GM18867 (cell line): ENCODE results near the gene MRGPRE.

Experiments used
- ATAC-seq: cut with Tn5 transposase; IDR thresholded peaks from one replicate; pipeline ENCODE4 v1.9.1; 2021; ENCODE audit warnings: mild to moderate bottlenecking, moderate library complexity; ENCODE audit not compliant: unreplicated experiment

The MRGPRE gene

DNA sequence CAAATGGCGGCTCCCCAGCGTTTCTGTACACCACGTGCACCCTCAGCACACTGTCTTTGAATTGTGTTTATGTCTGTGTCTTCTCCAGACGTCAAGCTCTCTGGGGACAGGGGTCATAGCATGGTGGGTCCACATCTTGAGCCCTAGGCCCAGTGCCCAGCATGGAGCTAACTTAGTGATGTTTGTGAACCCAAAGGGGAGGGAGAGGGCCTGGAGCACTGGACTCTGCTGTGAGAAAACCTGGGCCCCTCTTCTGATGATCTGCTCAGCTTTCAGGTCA is 17.9 kb downstream of the MRGPRE start:
- no peak for ATAC-seq

- ATAC-seq: no peak
Observed at GRCh38 chr11:3213659-3214419, 18.4 kb downstream of the MRGPRE start.

DNA sequence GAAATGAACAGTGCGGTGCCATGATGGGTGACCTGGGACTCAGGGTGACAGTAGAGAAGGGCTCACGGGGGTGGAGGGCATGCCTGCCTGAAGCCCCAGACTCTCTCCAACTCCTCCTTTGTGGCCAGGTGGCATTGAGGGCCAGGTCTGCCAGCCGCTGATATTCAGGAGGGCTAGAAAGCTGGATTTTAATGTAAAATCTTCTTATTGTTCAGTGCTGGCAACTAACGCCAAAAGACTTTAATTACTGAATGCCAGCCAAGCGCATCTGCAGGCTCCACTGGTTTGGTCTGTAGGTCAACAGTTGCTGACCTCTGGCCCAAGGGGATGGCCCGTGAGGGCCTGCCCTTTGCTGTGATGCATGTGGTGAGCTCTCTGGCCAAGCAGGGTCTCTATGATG is 23.9 kb downstream of the MRGPRE start:
- ATAC-seq: no peak

DNA sequence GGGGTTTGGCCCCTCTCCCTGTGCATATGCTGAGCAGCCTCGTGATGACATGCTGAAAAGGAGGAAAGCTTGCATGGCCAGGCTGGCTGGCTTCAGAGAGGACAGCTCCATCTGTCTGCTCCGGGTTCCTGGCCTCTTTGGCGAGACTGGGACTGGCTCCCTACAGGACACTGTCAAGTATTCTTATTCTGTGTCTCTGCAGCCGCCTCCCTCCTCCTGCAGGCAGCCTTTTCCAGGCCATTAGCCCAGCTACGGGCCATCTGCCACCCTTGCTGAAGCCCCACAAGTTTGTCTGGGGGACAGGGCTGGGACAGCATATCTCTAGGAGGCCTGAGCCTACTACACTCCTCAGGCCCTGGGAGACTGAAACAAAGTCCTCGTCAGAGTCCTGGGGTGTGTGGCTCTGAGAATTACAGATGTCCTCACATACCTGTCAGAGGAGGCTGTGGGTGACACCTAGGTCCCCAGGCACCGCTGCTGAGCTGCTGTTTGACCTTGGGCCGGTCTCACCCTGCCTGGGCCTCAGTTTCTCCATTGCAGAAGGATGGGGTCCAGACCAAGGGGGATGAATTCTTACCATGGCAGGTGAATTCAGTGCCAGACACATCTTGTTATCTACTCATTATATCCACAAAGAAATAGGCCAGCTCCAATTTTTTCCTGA is 24.6 kb downstream of the MRGPRE start:
- ATAC-seq: no peak

DNA sequence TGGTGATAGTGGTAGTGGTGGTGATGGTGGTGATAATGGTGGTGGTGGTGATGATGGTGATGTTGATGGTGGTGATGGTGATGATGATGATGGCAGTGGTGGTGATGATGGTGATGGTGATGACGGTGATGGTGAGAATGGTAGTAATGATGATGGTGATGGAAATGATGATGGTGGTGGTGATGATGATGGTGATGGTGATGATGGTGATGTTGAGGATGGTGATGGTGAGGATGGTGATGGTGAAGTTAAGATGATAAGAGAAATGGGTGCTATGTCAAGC is 25.4 kb downstream of the MRGPRE start:
- no peak for ATAC-seq

GRCh38 chr11:3206156-3206921 is 25.9 kb downstream of the MRGPRE start:
- no peak for ATAC-seq

GRCh38 chr11:3205261-3206155 is 26.7 kb downstream of the MRGPRE start:
- ATAC-seq: no peak

GRCh38 chr11:3204141-3205015 is 27.8 kb downstream of the MRGPRE start:
- no peak for ATAC-seq

- ATAC-seq: no peak
Observed at GRCh38 chr11:3203221-3204043, 28.8 kb downstream of the MRGPRE start.

DNA sequence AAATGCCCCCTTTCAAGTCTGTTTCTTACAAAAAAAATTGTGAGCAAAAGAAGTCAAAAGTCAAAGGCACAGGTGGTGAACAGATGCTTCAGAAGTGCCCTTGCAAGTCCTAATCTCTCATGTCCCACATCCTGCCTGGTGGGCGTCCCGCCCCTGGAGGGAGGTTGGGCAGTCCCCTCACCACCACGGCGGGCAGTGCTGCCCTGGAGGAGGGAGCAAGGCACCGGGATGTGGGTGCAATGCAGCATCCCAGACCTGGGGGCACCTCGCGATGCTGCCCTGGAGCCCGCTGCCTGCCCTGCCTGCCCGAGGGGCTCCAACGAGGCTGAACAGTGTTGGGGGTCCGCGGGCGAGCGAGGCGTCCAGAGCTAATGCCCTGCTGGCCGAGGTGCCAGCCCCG is 29.5 kb downstream of the MRGPRE start:
- no peak for ATAC-seq

DNA sequence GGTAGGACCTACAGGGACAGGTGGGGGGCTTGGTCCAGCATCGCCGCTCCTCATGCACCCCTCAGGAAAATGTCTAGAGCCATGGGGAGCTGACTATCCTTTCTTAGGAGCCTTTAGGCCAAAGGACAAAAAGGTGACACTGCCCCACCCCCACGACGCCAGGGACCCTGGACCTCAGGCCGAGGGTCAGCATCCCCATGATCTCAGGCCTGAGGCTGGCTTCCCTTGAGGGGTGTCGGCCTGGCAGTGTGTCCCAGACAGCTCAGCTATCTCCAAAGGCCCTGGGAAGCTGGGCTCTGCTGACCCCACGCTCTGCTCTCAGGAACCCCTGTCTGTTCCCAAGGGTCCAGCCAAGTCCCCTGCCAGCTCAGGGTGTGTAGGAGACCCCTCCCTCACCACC is 29.9 kb downstream of the MRGPRE start:
- no peak for ATAC-seq

DNA sequence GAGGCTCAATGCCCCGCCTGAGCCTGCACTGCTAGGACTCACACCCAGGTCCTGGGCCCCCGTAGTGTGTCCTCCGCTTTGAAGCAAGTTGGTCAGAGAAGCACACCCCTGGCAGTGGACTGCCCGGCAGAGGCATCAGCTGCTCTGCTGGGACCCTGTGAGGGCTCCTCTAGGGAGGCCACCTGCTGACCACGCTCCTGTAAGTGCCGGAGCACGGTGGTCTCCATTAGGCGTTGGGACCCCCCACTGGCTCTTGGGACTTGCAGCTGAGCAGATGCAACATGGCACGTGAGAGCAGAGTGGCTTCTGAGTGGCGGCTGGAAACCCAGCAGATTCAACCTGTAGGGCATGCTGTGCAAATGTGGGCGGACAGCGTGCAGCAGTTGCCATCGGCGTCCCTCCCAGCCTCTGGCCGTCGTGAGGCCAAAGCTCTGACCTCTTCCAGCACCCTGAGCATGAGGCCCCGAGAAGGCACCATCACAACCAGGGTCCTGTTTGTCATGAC is 30.5 kb downstream of the MRGPRE start:
- no peak for ATAC-seq

GRCh38 chr11:3201112-3201581 is 31.1 kb downstream of the MRGPRE start:
- no peak for ATAC-seq

DNA sequence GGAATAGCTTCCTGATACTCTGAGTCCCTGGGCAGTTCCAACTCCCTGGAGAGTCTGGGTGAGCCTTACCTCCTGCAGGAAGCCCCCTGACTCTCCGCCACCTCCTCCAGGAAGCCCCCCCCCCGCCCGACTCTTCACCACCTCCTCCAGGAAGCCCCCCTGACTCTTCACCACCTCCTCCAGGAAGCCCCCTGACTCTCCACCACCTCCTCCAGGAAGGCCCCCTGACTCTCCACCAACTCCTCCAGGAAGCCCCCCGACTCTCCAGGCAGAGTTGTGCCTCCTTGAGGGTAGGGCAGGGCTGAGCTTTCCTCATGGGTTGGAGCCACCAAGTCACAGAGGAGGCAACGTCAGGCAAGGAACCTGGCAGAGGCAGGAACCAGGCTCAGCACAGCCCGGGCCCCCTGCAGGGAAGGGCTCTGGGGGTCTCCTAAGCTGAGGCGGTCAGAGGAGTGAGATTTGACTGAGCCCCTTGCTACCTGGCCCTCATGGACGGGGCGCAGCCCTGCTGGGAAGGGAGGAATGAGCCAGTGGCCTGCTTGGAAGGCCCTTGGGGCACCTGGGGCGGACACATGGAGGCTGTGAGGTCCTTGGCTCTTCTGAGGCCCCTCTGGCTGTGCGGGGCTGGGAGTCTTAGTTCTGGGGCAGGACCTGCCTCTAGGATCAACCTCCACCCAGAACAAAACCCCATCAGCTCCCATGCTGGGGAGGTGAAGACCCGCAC is 31.7 kb downstream of the MRGPRE start:
- ATAC-seq: no peak

- no peak for ATAC-seq
Observed at GRCh38 chr11:3199537-3200295, 32.5 kb downstream of the MRGPRE start.

DNA sequence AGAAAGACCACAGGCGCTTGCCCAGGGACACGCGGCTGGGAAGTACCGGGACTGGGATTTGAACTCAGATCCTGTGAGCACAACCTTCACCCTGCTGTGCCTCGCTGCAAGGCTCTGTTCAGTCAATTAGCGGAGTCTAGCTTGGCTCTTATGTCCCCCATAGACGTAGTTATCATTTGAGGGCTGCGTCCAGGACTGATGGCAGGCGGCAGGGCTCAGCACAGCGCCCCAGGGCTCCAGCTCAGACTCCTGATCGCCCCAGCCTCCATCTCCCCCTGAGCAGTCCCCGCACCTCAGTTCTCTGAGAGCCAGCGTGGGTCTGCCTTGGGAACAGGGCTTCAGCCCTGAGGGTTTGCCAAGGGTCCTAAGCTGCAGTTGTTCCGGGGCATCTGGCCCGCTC is 33.4 kb downstream of the MRGPRE start:
- no peak for ATAC-seq

DNA sequence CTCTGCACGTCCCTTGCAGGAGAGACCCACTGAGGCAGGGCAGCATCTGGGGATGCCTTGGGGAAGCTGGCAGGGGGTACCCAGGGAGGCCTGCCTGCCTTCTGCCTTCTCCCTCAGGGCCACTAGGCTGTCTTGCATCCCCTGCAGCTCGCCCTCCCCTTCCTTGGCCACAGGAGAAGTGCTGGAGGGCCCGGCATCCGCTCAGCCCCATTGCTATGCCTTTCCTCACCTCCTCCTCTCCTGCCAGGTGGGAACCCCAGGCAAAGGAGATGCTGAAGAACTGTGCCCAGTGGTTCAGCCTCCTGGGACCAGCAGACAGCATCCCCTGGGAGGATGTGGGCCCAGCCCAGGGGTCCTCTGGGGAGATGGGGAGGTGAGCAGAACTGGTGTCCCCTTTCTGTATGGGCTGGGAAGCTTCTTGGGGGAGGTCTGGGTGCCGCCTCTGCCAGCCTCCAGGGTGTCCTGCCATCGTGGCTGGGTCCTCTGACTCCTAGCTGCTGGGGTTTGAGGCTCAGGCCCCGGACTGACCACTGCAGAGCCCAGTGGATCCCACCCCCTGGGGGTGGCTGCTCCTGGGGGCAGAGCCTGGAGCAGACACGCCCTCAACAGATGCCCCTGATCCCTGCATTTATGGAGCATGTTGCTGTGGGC is 34.2 kb downstream of the MRGPRE start:
- no peak for ATAC-seq
